Erythroblast (primary cell): ENCODE data around the gene PTGR1.

Experiments used
- GATA1 ChIP-seq: IDR thresholded peaks from 2 replicates; pipeline ENCODE4 v1.6.1; 2011; ENCODE audit warnings: low read depth, mild to moderate bottlenecking, control low read depth, low read length, moderate library complexity
- POLR2A ChIP-seq: IDR thresholded peaks from 2 replicates; pipeline ENCODE4 v1.6.1; 2011; ENCODE audit warnings: mild to moderate bottlenecking, low read length

DNA sequence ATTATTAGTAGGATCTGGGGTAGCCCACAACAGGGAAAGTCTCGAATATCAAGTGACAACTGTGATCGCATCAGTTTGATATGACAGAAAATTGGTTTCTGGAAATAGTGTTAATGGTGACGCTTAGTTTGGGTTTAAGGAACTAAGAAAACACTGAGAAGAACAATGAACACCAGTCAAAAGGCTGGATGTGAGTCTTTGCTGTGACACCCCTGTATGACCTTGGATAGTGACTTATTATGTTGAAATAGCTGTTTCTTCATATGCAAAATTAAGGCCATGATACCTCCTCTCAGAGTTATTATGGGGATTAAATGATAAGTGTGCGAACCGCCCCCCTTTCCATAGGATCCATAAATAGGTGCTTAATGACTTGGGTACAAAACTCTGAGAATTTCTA is 32.6 kb upstream of the PTGR1 start:
- no peak for TF ChIP-seq POLR2A
- no peak for TF ChIP-seq GATA1
